DLD1 (cell line): Measurements from ENCODE around the gene PFKM.

Experiments
- in situ Hi-C: cut with HindIII; loops from 2 replicates; pipeline ENCODE4 v1.10.0; 2017; ENCODE audit warnings: low sequenced_read_pairs

PFKM gene

DNA sequence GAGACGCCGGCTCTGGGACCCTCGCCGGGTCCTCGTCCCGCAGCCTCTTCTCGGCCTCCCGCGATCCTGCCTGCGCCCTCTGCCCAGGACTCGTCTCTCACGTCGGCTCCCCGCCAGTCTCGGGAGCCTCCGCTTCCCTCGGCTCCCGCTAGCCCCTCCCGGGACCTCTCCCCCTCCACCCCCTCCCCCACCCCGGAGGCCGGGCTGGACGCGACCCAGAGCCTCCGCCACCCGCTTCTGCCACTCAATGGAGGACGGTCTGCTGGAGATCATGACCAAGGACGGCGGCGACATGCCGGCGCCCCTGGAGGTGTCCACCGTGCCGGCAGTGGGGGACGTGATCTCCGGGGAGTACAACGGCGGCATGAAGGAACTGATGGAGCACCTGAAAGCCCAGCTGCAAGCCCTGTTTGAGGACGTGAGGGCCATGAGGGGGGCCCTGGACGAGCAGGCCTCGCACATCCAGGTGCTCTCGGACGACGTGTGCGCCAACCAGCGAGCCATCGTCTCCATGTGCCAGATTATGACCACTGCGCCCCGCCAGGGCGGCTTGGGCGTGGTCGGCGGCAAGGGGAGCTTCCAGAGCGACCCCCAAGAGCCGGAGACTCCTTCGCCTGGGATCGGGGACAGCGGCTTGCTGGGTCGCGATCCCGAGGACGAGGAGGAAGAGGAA, 64.8 kb downstream of the PFKM start:
- in situ Hi-C loops = no loop called here

DNA sequence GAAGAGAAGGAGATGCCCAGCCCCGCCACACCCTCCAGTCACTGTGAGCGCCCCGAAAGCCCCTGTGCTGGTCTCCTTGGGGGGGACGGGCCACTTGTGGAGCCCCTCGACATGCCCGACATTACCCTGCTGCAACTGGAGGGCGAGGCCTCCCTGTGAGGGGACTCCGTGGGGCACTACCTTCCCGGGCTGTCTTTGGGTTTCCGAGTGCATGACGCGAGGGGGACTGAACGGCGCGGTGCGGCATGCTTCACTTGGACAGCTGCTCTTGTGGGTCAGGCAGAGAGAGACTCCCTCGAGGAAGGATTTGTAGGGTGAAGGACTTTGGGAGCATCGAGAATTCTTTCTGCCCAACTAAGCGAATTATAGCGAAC, 65.4 kb downstream of the PFKM start:
- in situ Hi-C loops = no loop called here

DNA sequence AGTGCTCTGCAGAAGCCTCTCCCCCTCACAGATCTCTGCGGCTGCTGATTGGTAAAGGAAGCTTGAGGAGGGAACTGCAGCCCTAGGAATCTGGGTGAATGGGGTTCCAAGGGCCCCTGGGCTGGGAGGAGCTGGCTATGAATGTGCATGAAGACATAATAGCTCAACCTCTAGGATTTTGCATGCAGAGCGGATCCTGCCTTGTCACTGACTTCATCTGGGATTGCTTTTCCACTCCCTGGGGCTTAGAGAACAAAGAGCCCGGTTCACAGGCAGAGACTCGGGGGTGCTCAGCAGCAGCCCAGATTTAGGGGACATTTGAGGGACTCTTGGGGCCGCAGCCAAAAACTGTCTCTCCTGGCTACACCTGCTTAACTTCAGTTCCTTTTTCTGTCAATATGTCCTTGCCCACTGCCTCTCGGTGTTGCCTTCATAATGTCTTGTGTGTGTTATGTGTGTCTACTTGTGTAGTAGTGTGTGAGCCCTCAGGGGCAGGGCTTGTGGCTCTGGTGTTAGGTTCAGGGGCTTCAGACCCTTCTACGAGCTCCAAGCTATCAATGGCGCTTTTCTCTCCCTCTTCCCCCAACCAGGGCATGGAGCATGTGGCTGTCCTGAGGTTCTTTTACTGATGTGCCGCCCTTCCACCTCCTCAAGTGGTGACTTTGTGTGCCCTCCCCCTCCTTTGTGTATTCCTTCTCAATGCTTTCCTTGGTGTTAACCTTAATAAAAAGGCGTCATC, 66.2 kb downstream of the PFKM start:
- in situ Hi-C loops = no loop called here

DNA sequence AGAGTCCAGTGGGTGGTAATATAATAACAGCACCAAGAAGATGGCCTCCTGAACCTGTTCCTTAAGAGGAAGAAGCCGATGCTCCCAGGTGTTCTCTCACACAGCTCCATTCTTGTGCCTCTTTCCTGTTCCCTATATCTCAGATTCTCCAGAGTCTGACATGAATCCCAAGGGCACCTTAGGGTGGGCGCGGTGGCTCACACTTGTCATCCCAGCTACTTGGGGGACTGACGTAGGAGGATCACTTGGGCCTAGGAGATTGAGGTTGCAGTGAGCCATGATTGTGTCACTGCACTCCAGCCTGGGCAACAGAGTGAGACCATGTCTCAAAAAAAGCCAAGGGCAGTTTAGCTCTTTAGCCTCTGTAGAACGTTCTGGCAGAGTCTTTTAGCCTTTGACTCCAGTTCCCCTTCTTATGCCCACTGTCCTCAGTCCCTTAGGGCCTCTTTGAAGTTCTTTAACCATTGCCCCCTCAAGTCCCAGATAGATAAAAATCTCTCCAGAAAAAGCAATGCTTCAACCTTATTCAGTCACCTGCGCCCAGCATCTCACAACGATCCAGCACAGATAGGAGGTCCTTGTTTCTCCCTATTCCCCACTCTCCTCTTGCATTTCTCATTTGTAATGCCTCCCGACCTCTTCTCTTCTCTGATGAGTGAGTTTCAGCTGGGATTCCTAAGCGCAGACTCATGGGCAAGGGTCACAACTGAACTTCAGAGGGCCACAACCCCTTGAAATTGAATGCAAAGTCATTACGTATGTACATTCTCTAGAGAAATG, 68.9 kb downstream of the PFKM start:
- in situ Hi-C loops = no loop called here

DNA sequence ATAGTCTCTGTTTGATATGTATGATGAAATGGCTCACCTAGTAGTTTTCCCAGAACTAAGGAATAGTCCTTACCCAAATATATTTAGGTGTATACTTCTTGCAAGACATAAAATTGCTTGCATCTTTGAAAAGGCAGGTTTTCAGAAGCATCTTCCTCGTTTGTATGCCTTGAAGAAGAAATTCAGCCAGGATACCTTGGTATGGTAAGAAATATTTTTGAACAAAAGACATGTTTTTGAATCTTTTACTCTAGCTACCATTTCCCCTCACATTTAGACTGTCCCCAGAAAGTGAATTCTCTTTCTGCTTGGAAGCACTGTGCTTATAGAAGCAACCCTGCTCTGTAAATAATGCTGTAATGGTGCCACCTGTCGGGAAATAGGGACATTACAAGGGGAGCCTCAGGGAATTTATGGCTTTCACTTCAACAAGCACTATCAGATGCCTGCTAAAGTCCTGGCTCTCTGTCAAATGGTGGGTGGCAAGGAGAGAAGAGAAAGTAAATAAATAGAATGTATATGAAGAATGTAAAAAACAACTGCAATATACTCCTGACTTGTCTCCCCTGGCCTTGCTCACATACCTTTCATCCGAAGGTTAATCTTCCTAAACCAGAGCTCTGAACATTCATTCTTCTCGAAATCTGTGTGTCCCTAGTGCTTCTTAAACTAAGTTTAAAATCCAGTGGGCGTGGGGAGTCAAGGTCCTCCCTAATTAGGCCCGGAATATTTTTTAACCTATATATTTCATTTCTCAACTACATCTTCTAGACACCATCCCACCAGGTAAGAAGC, 70.4 kb downstream of the PFKM start:
- in situ Hi-C loops = no loop called here

DNA sequence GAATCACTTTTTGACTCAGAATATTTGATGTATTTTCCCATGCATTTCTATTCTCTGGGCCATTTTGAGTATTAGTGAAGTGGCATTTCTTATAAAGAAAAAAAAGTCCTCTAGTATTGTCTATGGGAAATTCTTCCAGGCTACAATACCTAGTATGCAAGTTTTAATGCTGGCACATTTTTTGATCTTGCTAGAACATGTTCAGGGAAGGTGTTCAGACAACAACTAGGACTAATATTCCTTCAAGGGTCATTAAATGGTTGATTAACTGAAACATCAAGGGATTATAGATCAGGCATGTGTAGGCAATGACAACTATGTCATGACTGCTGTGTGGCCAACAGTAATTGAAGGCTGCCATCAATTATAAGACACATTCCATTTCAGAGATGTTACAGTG, 71.9 kb downstream of the PFKM start:
- in situ Hi-C loops = no loop called here

DNA sequence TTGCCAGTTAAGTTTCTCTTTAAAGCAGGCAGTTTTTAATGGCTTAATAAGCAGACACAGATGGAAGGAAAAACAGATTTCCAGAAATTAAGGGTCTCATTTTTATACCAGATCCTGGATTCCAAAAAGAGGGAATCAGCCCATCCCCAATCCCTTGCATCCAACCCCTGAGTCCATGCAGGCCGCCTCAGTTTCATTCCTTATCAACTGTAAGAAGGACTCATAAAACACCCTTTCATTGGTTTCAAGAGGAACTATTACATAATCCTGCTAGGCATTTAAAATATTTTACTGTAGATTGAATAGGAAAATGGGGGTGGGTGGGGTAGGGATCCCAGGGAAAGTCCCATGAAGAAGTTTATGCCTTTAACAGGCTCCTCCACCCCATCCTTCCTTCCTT, 73.7 kb downstream of the PFKM start:
- in situ Hi-C loops = no loop called here

DNA sequence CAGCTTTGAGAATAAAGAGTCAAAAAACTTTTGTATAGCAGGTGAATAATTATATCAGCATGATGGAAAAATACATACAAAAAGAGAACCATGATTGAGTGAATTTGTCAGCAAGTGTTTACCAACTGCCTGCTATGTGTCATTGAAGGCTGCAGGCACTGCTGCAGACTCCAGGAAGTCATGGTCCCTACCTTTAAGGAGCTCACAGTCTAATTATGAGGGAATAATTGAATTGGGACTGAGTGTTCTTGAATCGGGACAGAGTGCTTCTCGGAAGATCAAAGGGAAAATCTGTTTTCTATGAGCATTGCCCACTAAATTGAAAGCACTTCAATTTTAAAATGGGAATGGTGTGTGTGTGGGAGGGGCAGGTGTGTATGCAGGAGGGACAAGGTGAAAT, 74.5 kb downstream of the PFKM start:
- in situ Hi-C loops = no loop called here

DNA sequence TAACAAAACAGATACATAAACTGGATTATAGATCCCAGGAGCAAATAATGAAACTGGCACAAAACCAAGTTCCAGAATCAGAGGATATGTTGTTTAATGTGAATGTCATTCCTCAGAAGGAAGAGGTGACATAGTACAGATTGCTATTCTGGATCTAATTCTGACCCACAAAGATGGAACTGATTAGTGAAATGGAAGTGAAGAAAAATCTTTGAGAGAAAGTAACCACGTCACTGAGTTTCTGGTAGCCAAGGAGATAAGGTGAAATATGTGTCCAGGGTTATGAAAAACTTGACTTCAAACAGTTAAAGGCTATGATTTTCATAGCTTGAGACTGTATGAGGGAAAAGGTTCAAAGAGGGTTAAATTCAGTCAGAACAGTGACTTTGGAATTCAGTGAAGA, 75.6 kb downstream of the PFKM start:
- in situ Hi-C loops = no loop called here
